ENCODE measurements around the gene SLC40A1. TPM values are rescaled to one million over a fixed set of nuclear protein-coding genes. Genes with fewer than 3 reads are reported as not detected.

SLC40A1 gene
- total RNA-seq, 4 donors from 2014 or later = 87.1 to 252 (median 176) TPM

DNA sequence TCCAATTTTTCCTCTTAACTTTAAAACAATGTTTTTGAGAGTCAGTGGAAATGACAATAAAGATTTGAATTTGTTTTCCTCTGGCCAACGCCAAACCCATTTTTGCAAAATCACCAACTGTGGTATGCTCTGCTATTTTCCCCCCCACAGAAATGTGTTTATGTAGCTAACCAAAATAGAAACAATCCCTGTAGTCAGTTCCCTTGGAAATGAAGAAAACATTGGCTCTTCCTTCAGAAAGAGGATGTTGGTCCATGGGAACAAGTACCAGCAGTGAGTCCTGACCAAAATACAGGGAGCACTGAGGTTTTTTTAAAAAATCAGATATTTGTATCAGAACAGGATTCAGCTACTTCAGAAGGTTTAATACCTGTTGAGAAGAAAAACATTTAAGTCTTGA lies 65.3 kb downstream of the SLC40A1 start:
- intact Hi-C loops (cut with DNase I; ENCODE audit: low total_unique reads) = no loop called here
- peak overlapping the region; percentile 46 to 79 for H3K27ac ChIP-seq
- H3K36me3 ChIP-seq = no peaks in the 10 kb centered on the region
- DNase-seq = no peak
- H3K4me3 ChIP-seq = no peak overlapping the region
- no peak for TF ChIP-seq POLR2A (IDR thresholded peaks at IDR 0.05)
- TF ChIP-seq, protein P1, sequence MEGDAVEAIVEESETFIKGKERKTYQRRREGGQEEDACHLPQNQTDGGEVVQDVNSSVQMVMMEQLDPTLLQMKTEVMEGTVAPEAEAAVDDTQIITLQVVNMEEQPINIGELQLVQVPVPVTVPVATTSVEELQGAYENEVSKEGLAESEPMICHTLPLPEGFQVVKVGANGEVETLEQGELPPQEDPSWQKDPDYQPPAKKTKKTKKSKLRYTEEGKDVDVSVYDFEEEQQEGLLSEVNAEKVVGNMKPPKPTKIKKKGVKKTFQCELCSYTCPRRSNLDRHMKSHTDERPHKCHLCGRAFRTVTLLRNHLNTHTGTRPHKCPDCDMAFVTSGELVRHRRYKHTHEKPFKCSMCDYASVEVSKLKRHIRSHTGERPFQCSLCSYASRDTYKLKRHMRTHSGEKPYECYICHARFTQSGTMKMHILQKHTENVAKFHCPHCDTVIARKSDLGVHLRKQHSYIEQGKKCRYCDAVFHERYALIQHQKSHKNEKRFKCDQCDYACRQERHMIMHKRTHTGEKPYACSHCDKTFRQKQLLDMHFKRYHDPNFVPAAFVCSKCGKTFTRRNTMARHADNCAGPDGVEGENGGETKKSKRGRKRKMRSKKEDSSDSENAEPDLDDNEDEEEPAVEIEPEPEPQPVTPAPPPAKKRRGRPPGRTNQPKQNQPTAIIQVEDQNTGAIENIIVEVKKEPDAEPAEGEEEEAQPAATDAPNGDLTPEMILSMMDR (IDR thresholded peaks at IDR 0.05) = no peak
- H3K9me3 ChIP-seq = no peaks in the 10 kb centered on the region
- H3K27me3 ChIP-seq = no peaks in the 10 kb centered on the region
- H3K4me1 ChIP-seq = peaks cover 0 to 16% of the 10 kb centered on the region in 2 donors

DNA sequence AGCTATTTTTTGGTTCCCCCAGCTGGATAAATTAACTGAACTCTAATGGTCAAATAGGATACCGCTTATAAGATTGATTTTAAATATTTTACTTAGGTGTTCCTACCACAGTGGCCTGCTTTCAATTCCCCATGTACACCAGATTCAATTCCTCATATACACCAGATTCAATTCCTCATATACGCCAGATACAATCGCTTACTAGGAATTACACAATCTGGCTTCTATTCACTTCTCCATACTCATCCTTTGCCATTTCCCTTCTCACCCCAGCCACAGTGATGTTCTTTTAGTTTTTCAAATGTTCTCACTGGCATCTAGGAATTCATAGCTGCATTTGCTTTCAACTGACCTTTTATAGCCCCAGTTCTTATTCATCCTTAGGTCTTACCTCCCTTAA lies 66.5 kb downstream of the SLC40A1 start:
- no peak for TF ChIP-seq POLR2A (IDR thresholded peaks at IDR 0.05)
- no peaks in the 10 kb centered on the region for H3K36me3 ChIP-seq
- no peaks in the 10 kb centered on the region for H3K9me3 ChIP-seq
- H3K27me3 ChIP-seq = no peaks in the 10 kb centered on the region
- DNase-seq = no peak
- intact Hi-C loops (cut with DNase I; ENCODE audit: low total_unique reads) = no loop called here
- no peak overlapping the region for H3K4me3 ChIP-seq
- H3K27ac ChIP-seq = peak overlapping the region; percentile 46 to 79
- H3K4me1 ChIP-seq = peaks cover 0 to 16% of the 10 kb centered on the region in 2 donors

DNA sequence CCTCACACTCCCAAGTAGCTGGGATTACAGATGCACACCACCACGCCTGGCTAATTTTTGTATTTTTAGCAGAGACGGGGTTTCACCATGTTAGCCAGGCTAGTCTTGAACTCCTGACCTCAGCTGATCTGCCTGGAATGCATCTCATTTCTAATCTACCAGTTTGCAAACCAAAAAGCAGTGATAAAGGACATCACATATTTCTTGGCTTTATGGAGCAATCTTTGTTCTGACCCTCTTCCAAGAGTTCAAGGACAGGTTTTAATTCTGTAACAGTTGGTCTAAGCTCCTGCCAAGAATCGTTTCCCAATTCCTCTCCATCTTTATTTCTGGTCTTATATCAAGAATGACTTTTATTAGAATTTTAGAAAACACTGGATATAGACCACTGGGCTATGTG lies 67.7 kb downstream of the SLC40A1 start:
- H3K9me3 ChIP-seq = no peaks in the 10 kb centered on the region
- H3K36me3 ChIP-seq = no peaks in the 10 kb centered on the region
- peaks cover 0 to 9% of the 10 kb centered on the region in 2 donors for H3K4me1 ChIP-seq
- peak; percentile 32 to 36 for DNase-seq
- H3K27me3 ChIP-seq = no peaks in the 10 kb centered on the region
- no peak overlapping the region for H3K4me3 ChIP-seq
- peak overlapping the region; percentile 46 to 79 for H3K27ac ChIP-seq
- no peak for TF ChIP-seq POLR2A (IDR thresholded peaks at IDR 0.05)
- TF ChIP-seq, protein P1 (IDR thresholded peaks at IDR 0.05) = peak in 1 of 4 experiments; percentile 4
- intact Hi-C loops (cut with DNase I; ENCODE audit: low total_unique reads) = no loop called here

DNA sequence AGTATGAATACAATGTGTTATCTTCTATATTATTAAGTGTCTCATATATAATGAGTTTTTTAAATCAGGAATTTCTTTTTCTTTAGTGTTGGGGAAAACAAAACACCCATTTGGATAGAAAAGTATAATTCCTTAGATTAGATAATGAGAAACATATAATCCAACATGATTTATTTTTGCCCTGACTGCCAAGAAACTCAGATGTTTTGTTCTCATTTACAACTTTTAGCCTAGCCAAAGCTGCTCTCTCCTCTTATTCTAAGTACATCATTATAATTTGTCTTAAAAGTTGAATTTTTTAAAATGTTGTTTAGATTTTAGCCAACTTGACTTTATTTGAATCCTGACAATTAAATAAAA lies 68.6 kb downstream of the SLC40A1 start:
- Histone ChIP-seq H3K27me3 (no peaks in the 10 kb centered on the region), H3K27ac (peak overlapping the region; percentile 46 to 79), H3K9me3 (no peaks in the 10 kb centered on the region), H3K4me1 (peaks cover 0 to 9% of the 10 kb centered on the region in 2 donors), H3K4me3 (no peak overlapping the region), H3K36me3 (no peaks in the 10 kb centered on the region)
- intact Hi-C loops (cut with DNase I; ENCODE audit: low total_unique reads) = no loop called here
- DNase-seq = no peak
- TF ChIP-seq, protein P1 (IDR thresholded peaks at IDR 0.05) = no peak
- TF ChIP-seq POLR2A (IDR thresholded peaks at IDR 0.05) = no peak

DNA sequence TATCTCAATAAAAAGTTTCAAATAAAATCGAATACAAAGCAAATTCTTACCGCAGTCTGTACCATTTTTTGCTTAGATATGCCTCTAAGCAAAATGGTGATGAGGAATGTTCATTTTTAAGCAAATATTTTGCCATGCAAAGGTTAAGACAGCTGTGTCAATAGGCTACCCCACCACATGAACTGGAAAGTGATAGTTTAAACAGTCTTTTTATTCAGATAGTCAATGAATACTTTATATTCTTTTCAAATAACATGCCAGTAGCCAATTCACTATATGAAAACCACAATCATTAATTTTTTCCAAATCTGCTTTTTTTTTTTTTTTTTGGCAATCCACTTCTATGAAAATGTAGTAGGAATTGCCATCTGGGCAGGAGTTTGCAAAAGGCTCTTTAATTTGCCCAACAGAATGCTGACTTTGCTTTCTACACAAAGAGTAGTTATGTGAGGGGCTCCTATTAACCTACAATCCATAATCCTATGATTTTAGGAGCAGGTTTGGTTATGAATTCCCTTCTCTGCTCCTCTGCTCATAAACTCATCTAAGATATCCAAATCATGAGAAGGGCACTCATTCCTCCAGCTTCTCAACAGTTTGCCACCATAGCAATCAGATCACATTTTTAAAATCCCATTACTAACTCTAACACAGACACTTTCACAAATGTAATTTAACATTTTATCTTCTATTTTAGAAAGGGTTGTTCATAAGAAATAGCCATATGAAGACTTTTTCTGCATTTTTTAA lies 69.2 kb downstream of the SLC40A1 start:
- Histone ChIP-seq H3K27ac (peak overlapping the region; percentile 46 to 79), H3K4me3 (no peak overlapping the region), H3K36me3 (no peaks in the 10 kb centered on the region), H3K4me1 (peaks cover 0 to 9% of the 10 kb centered on the region in 2 donors), H3K27me3 (no peaks in the 10 kb centered on the region), H3K9me3 (no peaks in the 10 kb centered on the region)
- DNase-seq = no peak
- TF ChIP-seq, protein P1 (IDR thresholded peaks at IDR 0.05) = no peak
- TF ChIP-seq POLR2A (IDR thresholded peaks at IDR 0.05) = no peak
- intact Hi-C loops (cut with DNase I; ENCODE audit: low total_unique reads) = no loop called here

Other genes starting within 250 kb of the SLC40A1 start
- 100 to 1,000 TPM in 1 of 4 donors, 10 to 100 TPM in 3; 24.8 to 103 (median 48.8) TPM for gene WDR75, start 139.3 kb downstream of the SLC40A1 start, total RNA-seq
- 10 to 100 TPM; 46.2 to 94.4 (median 56.6) TPM for gene ASNSD1, start 80.7 kb upstream of the SLC40A1 start, total RNA-seq
- 10 to 100 TPM in 2 of 4 donors, 1 to 10 TPM in 2; 2.6 to 47.0 (median 18.5) TPM for gene ANKAR, start 93.9 kb upstream of the SLC40A1 start, total RNA-seq
- 10 to 100 TPM in 1 of 4 donors, 1 to 10 TPM in 3; 3.6 to 28.2 (median 6.2) TPM for gene OSGEPL1, start 182.0 kb upstream of the SLC40A1 start, total RNA-seq
- gene ORMDL1, start 203.6 kb upstream of the SLC40A1 start, total RNA-seq = 10 to 100 TPM; 29.7 to 92.8 (median 66.9) TPM
- gene PMS1, start 203.7 kb upstream of the SLC40A1 start, total RNA-seq = 100 to 1,000 TPM in 1 of 4 donors, 10 to 100 TPM in 3; 25.0 to 149 (median 58.5) TPM

Data from uterus (tissue), 4 donors.